K562 (cell line): ENCODE results near the gene LCN1. TPM values are rescaled to one million over a fixed set of nuclear protein-coding genes. Genes with fewer than 3 reads are reported as not detected.
A peak's percentile ranks its signal among the peaks of the same experiment; 100 is the strongest.

Experiments used
- ATF7 ChIP-seq: fragments of 450-650 bp; IDR thresholded peaks from 2 replicates; pipeline ENCODE4 v1.7.1; 2014; ENCODE audit warnings: mild to moderate bottlenecking, moderate library complexity
- BRF1 ChIP-seq: IDR thresholded peaks from 3 replicates; pipeline ENCODE4 v1.6.1; 2011; ENCODE audit warnings: borderline replicate concordance, mild to moderate bottlenecking; ENCODE audit not compliant: insufficient read length; ENCODE audit errors: extremely low read depth
- ETS2 ChIP-seq: IDR thresholded peaks from 2 replicates; pipeline ENCODE4 v1.6.1; 2016; ENCODE audit warnings: borderline replicate concordance, missing genetic modification characterization, mild to moderate bottlenecking, moderate library complexity, missing compliant biosample characterization; ENCODE audit not compliant: poor library complexity, severe bottlenecking
- ETV5 ChIP-seq: sonication (generic); formaldehyde crosslinking; IDR thresholded peaks from 2 replicates; pipeline ENCODE4 v1.4.0; 2020; ENCODE audit warnings: low read depth, mild to moderate bottlenecking, missing genetic modification reagents
- GATA2 ChIP-seq: sonication (generic); formaldehyde crosslinking; IDR thresholded peaks from 2 replicates; pipeline ENCODE4 v1.4.0; 2020; ENCODE audit warnings: mild to moderate bottlenecking, missing genetic modification reagents
- MEF2D ChIP-seq: conservative IDR thresholded peaks from 2 replicates; pipeline ENCODE4 v1.6.1; 2016; ENCODE audit warnings: low read depth, missing genetic modification characterization, missing compliant biosample characterization
- MYNN ChIP-seq, 2 experiments: sonication (generic); formaldehyde crosslinking in 1 of 2; IDR thresholded peaks; 2 replicates each; pipeline versions ENCODE4 v1.5.0 to v1.6.1; 2016 to 2020; ENCODE audit warnings: antibody characterized with exemption in 1 of 2, missing genetic modification reagents in 1 of 2
- NRF1 ChIP-seq, 2 experiments: fragments of 450-650 bp; IDR thresholded peaks in 1 of 2; conservative IDR thresholded peaks in 1 of 2; 2 replicates each; pipeline ENCODE4 v1.6.1; 2014; ENCODE audit warnings: mild to moderate bottlenecking in 2 of 2
- U2AF2 ChIP-seq: fragments of 200-400 bp; formaldehyde crosslinking; optimal IDR thresholded peaks from 2 replicates; pipeline ENCODE3; 2017; ENCODE audit warnings: low read depth, mild to moderate bottlenecking, low read length
- ZNF23 ChIP-seq: fragments of 250-450 bp; sonication (Bioruptor Pico); IDR thresholded peaks from 2 replicates; pipeline ENCODE4 v1.4.0; 2020; ENCODE audit warnings: mild to moderate bottlenecking
- ZNF384 ChIP-seq: IDR thresholded peaks from 2 replicates; pipeline ENCODE4 v1.6.1; 2012; ENCODE audit warnings: low read depth, low read length, improper control_type of control experiment
- ZNF785 ChIP-seq: fragments of 250-450 bp; sonication (Bioruptor Pico); IDR thresholded peaks from 2 replicates; pipeline ENCODE4 v1.4.0; 2020; ENCODE audit warnings: mild to moderate bottlenecking
- polyA plus RNA-seq, 8 experiments: library from polyadenylated mRNA; depleted of rRNA in 4 of 8; stranded (reverse) in 5 of 8; unstranded in 3 of 8; fragments of >200 nt; fragmentation: Nextera tagmentation in 2 of 8; fragmentation: Illumina TruSeq in 1 of 8; extraction: Ambion mirVana in 2 of 8; extraction: Trizol in 1 of 8; gene quantifications; 2 replicates each; pipeline versions ENCODE4 v1.2.1 to v1.2.3, GENCODE V29; 2011 to 2014; ENCODE audit warnings: inconsistent platforms in 1 of 8, missing spikeins in 1 of 8
- total RNA-seq, 7 experiments: library from RNA; depleted of rRNA in 6 of 7; stranded (reverse); fragments of >200 nt in 6 of 7; fragmentation: Illumina TruSeq in 2 of 7; extraction: Trizol in 2 of 7; gene quantifications; 2 replicates each; pipeline versions ENCODE4 v1.2.1 to v1.2.3, GENCODE V29; 2011 to 2021; ENCODE audit warnings: low replicate concordance in 1 of 7
- TF ChIP-seq, protein P1 (sequence below): sonication (generic); formaldehyde crosslinking; IDR thresholded peaks from 2 replicates; pipeline ENCODE4 v1.4.0; 2020; ENCODE audit warnings: mild to moderate bottlenecking, missing genetic modification reagents
- TF ChIP-seq, protein P2 (sequence below), 2 experiments: fragments of 450-650 bp in 1 of 2; sonication (generic) in 1 of 2; formaldehyde crosslinking in 1 of 2; IDR thresholded peaks; 2 replicates each; pipeline versions ENCODE4 v1.7.1 to v1.9.0; 2016 to 2022; ENCODE audit warnings: inconsistent platforms in 1 of 2, mild to moderate bottlenecking in 1 of 2, missing genetic modification reagents in 1 of 2
- TF ChIP-seq, protein P3 (sequence below): fragments of 250-450 bp; sonication (Bioruptor Pico); IDR thresholded peaks from 2 replicates; pipeline ENCODE4 v1.4.0; 2020

LCN1 gene
- total and polyA plus RNA-seq, 9 of the 15 experiments (the other 6 are each of a cell fraction or from before 2014, with no cell fraction given): not detected

DNA sequence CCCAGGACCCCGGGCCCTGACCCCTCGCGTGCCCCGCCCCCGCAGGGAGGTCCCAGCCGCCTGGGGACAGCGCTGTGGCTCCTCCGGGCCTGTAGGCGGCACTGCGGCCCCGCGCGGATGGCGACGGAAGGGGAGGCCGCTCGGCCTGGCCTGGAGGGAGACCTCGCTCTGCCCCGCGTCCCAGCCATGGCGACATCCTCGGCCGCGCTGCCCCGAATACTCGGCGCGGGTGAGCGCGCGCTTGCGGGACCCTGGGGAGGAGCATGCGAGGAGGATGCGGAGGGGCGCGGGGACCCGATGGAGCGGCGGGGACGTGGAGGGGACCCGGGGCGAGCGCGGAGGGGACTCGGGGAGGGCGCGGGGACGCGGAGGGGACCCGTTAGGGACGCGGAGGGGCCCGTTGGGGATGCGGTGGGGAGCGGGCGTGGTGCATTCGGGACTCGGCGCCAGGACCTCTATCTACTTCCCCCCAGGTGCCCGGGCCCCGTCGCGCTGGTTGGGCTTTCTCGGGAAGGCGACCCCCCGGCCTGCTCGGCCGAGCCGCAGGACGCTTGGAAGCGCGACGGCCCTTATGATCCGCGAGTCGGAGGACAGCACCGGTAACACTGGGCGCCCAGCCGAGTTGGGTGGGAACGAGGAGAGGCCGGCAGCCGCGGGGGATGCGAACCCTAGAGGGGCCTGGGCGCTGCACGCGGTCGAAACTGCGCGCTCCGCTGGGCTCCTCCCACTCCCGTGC is 20.5 kb upstream of the LCN1 start, which contains the start of gene MRPS2 (continued):
- 0 out of 2 replicates have a peak, but pooled peaks have one; percentile 20 for TF ChIP-seq ZNF384
- peak; percentile 79; the same call in 1 of the 2 replicates for TF ChIP-seq ETV5 (CRISPR knock-in tag)
- 0 out of 4 replicates have a peak, but pooled peaks of 1 of the 2 experiments have one; percentile 7 for TF ChIP-seq NRF1 (conservative IDR thresholded peaks at IDR 0.05 in 1 of 2, IDR thresholded peaks at IDR 0.05 in 1 of 2)
- TF ChIP-seq GATA2: no peak
- no peak for TF ChIP-seq ETS2 (tag)
- no peak for TF ChIP-seq ZNF23 (CRISPR knock-in tag)
- TF ChIP-seq BRF1: no peak
- no peak for TF ChIP-seq U2AF2
- no peak for TF ChIP-seq ATF7
- TF ChIP-seq ZNF785 (CRISPR knock-in tag): no peak
- TF ChIP-seq MYNN (IDR thresholded peaks at IDR 0.05): no peak
- TF ChIP-seq MYNN (CRISPR knock-in tag; IDR thresholded peaks at IDR 0.05): no peak
- TF ChIP-seq, protein P1, sequence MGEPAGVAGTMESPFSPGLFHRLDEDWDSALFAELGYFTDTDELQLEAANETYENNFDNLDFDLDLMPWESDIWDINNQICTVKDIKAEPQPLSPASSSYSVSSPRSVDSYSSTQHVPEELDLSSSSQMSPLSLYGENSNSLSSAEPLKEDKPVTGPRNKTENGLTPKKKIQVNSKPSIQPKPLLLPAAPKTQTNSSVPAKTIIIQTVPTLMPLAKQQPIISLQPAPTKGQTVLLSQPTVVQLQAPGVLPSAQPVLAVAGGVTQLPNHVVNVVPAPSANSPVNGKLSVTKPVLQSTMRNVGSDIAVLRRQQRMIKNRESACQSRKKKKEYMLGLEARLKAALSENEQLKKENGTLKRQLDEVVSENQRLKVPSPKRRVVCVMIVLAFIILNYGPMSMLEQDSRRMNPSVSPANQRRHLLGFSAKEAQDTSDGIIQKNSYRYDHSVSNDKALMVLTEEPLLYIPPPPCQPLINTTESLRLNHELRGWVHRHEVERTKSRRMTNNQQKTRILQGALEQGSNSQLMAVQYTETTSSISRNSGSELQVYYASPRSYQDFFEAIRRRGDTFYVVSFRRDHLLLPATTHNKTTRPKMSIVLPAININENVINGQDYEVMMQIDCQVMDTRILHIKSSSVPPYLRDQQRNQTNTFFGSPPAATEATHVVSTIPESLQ: peak; percentile 2
- TF ChIP-seq, protein P2, sequence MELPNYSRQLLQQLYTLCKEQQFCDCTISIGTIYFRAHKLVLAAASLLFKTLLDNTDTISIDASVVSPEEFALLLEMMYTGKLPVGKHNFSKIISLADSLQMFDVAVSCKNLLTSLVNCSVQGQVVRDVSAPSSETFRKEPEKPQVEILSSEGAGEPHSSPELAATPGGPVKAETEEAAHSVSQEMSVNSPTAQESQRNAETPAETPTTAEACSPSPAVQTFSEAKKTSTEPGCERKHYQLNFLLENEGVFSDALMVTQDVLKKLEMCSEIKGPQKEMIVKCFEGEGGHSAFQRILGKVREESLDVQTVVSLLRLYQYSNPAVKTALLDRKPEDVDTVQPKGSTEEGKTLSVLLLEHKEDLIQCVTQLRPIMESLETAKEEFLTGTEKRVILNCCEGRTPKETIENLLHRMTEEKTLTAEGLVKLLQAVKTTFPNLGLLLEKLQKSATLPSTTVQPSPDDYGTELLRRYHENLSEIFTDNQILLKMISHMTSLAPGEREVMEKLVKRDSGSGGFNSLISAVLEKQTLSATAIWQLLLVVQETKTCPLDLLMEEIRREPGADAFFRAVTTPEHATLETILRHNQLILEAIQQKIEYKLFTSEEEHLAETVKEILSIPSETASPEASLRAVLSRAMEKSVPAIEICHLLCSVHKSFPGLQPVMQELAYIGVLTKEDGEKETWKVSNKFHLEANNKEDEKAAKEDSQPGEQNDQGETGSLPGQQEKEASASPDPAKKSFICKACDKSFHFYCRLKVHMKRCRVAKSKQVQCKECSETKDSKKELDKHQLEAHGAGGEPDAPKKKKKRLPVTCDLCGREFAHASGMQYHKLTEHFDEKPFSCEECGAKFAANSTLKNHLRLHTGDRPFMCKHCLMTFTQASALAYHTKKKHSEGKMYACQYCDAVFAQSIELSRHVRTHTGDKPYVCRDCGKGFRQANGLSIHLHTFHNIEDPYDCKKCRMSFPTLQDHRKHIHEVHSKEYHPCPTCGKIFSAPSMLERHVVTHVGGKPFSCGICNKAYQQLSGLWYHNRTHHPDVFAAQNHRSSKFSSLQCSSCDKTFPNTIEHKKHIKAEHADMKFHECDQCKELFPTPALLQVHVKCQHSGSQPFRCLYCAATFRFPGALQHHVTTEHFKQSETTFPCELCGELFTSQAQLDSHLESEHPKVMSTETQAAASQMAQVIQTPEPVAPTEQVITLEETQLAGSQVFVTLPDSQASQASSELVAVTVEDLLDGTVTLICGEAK (IDR thresholded peaks at IDR 0.05): no peak
- TF ChIP-seq, protein P2 (CRISPR knock-in tag; IDR thresholded peaks at IDR 0.05): no peak
- TF ChIP-seq, protein P3, sequence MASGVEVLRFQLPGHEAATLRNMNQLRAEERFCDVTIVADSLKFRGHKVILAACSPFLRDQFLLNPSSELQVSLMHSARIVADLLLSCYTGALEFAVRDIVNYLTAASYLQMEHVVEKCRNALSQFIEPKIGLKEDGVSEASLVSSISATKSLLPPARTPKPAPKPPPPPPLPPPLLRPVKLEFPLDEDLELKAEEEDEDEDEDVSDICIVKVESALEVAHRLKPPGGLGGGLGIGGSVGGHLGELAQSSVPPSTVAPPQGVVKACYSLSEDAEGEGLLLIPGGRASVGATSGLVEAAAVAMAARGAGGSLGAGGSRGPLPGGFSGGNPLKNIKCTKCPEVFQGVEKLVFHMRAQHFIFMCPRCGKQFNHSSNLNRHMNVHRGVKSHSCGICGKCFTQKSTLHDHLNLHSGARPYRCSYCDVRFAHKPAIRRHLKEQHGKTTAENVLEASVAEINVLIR (CRISPR knock-in tag): no peak
- TF ChIP-seq MEF2D (tag): no peak
